Measurements from ENCODE around the gene ZNF217.
"Not testable (repeated sequence)": the region's sequence is repeated elsewhere in the genome, so short reads cannot be mapped to it uniquely, and the experiment has no call there.

The ZNF217 gene

DNA sequence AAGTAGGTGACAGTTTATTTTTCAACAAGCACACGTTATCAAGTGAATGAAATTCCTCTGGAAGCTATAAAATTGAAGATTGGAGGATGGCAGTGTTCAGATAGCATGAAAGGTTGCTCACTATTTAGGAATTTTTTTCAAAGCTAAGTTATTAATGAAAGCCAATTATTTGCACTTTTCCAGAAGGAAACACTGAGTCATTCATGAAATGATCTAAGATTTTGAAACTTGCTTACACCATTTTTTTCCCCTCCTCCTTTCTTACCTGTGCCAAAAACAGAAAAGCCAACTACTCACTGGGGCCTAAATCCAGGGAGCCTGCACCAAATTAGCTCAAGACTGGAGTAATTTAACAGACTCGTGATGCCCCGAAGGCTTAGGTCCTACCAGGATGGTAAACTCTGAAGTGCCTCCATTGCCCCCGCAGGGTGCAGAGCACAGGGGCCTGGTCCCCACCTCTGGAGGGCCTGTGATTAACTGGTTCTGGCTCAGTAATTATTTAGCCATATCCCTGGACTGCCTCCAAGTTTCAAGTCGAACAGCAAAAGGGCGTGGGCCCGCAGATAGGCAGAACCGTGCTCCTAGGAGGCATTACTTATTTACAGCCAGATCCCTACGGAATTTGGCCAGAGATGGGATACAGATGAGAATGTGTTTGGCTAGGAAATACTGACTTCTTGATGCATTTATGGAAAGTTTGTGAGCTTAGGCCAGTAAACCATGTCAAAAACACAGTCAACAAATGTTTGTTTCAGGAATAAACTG lies 28.0 kb upstream of the ZNF217 start:
- no peak for DNase-seq

DNA sequence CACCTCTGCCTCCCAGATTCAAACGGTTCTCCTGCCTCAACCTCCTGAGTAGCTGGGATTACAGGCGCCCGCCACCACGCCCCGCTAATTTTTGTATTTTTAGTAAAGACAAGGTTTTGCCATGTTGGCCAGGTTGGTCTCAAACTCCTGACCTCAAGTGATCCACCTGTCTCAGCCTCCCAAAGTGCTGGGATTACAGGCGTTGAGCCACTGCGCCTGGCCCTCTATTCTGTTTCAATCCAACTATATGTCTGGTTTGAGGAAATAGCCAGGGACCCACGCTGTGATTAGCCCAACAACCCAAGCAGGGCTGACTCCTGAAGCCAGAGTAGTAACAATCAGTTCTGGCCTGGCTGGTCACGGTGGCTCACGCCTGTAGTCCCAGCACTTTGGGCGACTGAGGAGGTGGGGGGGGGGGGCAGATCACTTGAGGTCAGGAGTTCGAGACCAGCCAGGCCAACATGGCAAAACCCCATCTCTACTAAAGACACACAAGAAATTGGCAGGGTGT lies 24.9 kb upstream of the ZNF217 start:
- not testable (repeated sequence) for DNase-seq

DNA sequence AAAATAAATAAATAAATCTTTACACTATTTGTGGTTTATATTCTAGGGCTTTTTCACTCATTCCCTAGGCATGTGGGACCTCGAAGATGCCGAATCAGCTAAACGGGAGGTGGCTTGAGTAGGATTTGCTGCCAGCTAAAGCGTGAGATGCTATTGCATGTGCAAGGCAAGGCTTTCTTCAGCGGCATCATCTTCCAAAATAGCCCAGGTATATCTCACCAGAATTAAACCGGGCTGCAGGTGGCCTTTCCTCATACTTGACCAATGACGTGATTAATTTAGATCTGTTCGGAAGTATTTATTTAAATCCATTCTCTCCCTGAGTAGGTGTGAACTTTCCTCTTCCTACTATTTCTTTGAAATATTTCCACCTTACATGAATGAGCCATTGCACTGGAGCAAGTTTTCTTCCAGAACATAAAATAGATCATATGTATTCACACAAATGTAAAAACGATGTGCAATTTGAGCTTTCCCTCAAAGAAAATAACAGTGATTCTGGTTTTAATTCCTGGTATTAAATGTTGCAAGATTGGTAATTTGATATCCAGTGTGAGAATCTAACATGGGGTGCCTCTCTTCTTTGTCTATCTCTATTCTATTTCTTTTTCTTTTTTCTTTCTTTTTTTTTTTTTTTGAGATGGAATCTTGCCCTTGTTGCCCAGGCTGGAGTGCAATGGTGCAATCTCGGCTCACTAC lies 24.3 kb upstream of the ZNF217 start:
- no peak for DNase-seq

DNA sequence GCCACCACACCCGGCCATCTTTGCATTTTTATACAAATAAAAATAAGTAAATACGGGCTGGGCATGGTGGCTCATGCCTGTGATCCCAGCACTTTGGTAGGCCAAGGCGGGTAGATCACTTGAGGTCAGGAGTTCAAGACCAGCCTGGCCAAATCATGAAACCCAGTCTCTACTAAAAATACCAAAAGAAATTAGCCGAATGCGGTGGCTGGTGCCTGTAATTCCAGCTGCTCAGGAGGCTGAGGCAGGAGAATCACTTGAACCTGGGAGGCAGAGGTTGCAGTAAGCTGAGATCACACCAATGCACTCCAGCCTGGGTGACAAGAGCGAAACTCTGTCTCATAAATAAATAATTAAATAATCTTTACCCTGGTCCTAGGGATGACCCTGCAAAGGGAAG lies 22.9 kb upstream of the ZNF217 start:
- not testable (repeated sequence) for DNase-seq

DNA sequence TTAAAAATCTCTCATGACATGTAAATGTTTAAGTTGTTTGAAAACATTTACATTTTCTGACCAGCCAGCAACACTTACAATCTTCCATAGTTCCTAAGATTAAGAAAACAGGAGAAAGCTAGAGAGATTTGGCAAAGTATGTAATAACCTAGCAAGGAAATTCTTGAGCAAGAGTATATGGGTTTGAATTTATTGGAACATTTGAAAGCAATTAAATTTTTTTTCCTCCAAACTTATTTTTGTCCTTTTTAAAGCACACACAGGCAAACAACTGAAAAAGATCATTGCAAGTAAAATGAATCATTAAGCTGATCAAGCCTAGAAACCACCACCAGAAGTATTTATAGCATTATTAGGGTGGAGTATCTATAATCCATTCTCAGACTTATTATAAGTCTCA lies 20.1 kb upstream of the ZNF217 start:
- DNase-seq: no peak

DNA sequence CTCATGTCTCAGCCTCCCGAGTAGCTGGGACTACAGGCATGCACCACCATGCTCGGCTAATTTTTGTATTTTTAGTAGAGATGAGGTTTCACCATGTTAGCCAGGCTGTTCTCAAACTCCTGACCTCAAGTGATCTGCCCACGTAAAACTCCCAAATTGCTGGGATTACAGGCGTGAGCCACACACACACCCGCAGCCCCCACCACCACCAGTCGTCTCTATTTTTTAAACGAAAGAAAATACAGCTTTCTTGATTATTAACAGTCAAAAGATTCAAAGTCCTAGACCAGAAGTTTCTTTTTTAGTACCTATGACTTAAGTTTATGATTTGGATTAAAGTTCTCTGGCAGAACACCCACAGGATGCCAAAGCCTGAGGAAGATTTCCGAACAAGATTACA lies 18.6 kb upstream of the ZNF217 start:
- DNase-seq: not testable (repeated sequence)

DNA sequence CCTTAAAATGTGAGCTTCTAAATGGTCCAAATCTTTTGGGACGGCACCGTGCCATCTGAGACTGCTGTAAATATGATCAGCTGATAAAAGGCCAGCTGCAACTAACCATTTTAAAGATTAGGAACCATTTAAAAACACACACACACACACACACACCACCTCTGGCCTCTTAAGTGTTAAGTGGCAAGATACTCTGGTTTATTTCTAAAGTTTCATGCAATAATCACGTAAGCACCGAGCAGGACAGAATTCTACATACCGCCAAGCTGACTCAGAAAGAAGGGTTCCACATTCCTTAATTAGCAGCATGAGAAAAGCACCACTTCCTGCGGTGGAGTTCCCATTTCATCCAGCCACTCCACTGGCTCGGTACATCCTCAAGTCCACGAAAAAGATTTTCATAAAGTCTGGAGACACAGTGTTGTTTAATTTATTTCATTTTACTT lies 17.8 kb upstream of the ZNF217 start:
- DNase-seq: no peak

DNA sequence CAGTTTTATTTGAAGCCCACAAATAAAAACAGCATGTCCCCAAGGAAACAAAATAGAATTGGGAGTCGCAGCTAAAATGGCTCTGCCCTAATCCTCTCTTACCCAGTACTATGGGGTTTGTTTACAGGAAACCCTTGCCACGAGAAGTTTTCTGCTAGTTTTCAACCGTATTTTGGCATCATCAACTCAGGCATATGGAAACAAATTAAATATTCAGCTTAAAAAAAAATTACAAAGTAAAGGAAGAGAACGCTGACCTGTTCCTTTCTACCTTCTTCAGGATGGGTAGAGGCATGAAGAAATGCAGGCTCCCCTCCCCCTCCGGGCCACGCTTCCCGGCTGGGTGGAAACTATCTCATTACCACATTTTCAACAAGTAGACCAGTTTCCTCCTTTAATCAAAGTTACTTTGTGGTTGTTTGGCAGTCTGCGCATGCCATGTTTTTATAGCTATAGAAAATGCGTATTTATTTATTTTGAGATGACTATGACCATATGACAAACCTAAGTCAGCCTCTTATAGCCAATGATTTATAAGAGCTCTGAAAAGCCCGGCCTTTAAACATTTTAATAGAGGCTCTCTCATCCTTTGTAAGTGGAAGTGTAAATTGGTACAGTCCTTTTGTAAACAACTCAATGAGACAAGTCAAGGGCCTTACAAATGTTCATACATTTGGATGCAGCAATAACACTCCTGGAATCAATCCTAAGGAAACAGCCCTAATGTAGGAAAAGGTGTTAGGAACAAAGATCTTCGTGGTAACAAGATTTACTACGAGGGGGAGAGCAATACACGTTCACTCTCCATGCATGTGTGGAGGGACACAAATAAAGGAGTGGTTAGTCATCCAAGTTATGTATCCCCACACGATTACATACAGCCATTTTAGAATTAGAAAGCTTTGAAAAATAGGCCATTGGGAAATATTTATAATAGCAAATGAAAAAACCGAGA lies 16.1 kb upstream of the ZNF217 start:
- DNase-seq: peak in 1 of 2 experiments; percentile 20

DNA sequence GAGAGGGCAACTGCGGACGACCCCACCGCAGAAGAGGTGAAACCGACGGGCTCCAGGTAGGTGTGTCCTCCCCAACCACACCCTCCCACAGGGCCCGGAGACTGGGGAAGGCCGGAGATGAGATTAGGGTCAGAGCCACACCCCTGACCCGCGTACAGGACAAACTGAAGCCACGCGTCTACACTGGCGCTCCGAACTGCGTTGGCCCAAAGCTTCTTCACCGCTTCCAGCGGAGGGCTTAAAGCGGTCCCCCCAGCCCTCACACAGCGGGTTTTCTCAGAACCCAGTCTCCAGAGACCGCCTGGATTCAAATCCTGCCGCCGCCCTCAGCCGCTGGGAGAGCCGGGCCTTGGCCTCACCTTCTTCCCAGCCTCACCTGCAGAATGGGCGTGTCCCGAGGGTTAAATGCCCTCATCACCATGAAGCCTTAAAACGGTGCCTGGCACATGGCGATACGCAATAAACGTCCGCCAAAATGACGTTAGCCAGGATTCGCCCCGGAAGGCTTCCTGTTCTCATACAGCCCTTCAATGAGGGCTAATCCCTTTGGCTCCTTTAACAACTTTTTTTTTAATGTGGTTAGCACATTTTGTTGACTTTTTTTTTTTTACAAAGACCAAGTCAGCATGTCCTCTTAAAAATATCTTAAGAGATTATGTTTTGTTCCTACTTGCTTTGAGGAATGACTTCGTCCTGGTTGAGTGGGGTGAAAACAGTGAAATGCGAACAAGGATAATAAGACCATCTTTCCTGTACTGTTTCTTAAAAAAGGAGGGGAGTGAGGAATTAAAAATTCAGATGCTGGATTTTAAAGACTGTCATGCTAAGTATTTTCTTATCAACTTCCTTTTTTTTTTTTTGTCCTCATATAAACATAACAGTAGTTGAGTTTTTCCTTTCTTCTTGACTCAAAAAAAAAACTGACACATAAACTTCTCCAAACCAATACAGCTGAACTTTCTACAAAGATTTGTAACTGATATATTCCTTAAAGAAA lies 15.1 kb upstream of the ZNF217 start:
- DNase-seq: no peak

DNA sequence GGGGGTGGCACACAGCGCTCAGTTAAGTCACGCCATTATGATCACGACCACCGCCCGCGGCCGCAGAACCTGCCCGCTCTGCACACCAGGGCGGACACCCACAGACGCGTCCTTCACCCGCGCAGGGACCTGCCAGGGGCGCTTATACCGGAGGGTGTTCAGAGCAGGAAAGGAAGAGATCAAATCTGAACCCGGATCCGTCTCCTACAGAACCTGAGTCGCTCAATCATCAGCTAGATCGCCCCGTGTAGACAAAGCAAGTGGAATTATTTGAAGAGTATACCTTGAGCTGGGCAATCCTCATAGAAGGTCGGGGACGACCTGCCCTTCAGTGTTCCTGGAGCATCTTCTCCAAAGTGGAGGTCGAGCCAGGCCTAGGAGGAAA lies 14.4 kb upstream of the ZNF217 start:
- no peak for DNase-seq

DNA sequence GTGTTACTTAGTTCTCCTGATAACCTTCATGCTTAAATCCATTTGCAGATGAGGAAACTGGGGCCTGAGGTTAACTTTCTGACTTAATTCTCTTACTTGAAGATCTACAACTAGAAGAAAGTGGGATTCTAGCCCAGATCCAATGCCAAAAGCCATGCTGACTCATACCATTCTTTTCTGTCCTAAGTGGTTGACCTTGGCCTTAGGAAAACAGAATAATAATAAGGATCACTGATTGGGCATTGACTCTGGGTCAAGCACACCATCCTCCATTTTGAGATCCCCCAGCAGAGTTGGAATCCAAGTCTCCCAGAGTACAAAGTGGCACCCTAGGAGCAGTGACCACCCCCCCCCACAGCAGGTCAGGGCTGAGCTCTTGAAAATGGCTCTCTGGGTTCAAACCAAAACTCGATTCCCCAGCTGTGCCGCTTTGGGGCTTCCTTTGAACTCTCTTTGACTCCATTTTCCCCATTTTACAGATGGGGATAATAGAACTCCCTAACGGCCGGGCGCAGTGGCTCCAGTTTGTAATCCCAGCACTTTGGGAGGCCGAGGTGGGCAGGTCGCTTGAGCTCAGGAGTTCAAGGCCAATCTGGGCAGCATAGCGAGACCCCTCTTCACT lies 12.8 kb upstream of the ZNF217 start:
- DNase-seq: no peak

DNA sequence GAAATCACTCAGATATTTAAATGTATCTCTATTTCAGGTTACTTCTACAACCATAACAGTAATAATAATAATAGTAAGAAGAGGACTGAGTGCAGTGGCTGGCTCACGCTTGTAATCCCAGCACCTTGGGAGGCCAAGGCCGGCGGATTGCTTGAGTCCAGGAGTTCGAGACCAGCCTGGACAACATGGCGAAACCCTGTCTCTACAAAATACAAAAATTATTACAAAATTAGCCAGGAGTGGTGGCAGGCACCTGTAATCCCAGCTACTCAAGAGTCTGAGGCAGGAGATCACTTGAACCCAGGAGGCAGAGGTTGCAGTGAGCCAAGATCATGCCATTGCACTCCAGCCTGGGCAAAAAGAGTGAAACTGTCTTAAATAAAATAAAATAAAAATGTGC lies 11.8 kb upstream of the ZNF217 start:
- not testable (repeated sequence) for DNase-seq

DNA sequence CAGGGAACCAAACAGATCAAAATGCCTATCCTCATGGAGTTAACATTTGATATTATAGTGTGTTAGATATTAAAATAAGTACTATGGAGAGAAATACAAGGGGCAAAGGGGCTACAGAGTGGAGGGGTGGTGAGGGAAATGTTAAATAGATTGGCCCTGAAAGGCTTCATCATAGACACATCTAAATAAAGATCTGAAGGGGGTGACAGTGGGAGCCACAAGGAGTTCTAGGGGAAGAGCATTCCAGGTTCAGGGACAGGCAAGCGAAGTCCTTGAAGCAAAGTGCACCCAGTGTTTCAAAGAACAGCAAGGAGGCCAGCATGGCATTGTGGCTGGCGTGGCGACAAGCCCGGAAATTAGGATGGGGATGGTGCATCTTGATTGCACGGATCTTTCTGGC lies 11.2 kb upstream of the ZNF217 start:
- not testable (repeated sequence) for DNase-seq

DNA sequence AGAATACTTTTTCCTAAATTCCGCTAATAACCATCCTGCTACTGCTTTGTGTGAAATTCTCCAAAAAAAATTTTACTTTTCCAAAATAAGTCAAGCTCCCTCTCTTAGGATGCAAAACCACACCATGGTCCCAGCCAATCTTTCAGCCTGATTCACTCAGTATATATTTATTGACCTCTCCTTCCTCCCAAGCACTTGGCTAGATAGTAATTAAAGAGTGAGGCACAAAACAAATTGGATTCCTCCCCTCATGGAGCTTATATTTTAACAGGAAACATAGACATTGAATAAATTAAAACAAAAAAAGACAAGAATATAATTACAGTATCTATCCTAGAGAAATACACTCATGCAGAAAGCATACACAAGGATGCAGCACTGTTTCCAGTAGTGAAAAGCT lies 9.0 kb upstream of the ZNF217 start:
- DNase-seq: no peak

DNA sequence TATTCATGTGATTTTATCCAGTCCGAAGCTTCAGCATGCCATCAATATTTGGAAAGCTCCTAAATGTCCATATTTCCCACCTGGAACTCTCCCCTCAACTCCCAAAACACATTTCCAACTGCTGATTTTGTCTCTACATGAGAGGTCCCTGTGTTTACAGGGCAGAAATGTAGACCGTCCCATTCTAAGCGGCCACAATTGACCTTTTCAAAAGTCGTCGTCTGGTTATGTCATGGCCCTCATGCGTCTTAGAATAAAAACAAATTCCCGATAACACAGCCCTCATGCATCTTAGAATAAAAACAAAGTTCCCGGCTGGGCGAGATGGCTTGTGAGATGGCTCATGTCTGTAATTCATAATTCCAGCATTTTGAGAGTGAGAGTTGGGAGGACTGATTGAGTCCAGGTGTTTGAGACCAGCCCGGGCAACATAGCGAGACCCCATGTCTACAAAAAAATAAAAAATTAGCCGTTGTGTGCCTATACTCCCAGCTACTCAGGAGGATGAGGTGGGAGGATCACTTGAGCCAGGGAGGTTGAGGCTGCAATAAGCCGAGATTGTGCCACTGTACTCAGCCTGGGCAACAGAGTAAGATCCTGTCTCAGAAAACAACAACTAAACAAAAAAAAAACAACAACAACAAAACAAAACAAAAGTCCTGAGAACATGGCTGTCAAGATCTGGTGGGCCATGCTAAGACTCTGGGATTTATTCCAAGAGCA lies 6.4 kb upstream of the ZNF217 start:
- no peak for DNase-seq

DNA sequence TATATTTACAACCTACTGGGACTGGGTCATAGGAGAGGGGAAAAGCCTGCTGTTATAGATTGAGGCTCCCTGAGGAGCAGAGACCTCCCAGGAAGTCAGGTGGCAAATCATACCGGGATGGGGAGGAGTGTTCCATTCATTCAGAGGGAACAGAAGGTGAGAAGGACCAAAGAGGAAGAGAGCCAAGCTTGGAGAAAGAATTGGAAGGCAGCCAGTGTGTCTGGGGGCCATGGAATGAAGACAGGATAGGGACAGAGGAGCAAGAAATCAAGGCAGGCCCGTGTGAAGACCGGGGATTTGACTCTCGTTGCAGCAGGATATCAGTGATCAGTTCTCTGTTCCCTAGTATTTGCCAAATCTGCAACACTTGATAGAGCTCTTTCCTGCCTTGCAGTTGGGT lies 5.7 kb upstream of the ZNF217 start:
- no peak for DNase-seq

DNA sequence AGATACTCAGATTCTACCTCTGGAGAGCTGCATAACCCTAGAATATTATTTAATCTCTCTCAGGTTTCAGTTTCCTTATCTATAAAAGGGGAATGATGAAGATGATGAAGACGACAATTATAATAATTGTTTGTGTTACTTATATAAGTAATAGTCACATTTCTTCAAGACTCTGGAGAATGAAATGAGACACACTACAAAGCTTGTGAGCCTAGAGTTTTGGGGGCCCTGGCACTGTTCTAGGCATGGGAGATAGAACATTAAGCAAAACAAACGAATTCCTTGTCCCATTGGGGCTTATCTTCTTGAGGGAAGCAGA lies 5.4 kb upstream of the ZNF217 start:
- no peak for DNase-seq

DNA sequence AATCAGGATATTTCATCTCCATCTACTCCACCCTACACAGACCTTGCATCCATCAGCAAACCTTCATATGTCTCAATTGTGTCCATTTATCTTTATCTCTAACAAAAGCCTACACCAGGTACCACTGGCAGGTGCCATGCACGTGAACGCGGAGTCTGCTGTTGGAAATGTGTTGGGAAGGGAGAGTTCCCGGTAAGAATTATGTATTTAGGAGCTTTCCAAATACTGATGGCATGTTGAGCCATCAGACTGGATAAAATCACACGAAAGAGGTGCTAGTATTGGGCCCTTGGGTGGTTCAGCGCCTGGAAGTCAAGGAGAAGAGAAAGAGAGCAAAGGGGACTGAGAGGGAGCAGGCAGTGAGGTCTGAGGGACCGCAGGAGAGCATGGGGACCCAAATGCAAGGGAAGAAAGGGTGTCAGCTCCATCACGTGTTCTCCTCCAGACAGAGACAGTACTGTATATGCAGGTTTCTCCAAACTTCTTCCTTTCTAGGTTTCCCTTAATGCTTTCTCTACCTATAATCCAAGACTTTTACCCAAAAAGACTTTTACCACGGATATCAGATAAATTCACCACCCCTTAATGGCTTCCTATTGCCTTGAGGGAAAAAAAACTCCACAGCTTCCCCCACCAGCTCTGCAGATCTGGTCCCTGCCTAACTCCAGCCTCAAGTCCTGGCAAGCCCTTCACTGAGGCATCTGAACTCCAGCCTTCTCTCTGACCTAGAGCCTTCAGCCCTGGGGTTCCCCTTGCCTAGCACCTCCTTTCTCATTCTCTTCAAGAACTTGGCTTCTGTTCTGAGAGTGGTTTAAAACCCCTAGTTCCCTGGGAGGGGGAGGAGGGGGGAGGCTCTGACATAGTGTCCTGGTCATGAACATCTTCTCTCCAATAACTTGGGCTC lies 4.8 kb upstream of the ZNF217 start:
- no peak for DNase-seq

DNA sequence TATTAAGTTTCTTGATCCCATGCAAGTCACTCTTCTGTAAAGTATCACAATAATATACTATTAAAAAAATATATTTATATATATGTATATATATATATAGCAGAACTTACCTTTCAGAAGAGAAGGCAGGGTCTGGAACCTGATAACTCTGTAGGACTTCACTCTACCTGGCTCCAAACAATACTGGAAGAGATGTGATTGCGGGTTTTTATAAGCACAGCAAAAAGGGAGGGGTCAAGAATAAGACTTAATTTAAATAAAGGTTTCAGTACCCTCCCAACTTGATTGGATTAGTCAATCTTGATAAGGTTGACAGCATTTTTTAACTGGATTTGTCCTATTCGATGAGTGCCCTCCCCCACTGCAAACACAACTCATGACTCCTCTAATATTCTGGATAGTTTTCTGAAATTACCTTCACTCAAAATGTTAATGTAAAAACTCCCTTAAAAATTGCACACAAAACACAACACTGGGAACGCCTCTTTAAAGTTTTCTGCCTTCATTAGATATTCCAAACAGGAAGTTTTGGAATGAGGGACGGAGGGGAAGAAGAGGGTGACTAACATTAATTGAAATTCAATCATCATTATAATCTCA lies 4.0 kb upstream of the ZNF217 start:
- DNase-seq: no peak
